GM19455 (cell line): Measurements from ENCODE around the gene ZNF579.

Source experiments
- ATAC-seq: cut with Tn5 transposase; IDR thresholded peaks from one replicate; pipeline ENCODE4 v1.9.1; 2021; ENCODE audit not compliant: unreplicated experiment

ZNF579 gene

GRCh38 chr19:55611983-55612645, 31.5 kb upstream of the ZNF579 start:
- no peak for ATAC-seq

- ATAC-seq, result no peak
Observed at GRCh38 chr19:55611300-55611982, 30.8 kb upstream of the ZNF579 start.

- ATAC-seq, result no peak
Observed at GRCh38 chr19:55609326-55609725, 28.7 kb upstream of the ZNF579 start.

- no peak for ATAC-seq
Observed at GRCh38 chr19:55606817-55607216, 26.2 kb upstream of the ZNF579 start.

- ATAC-seq, result no peak
Observed at GRCh38 chr19:55606471-55606787, 25.8 kb upstream of the ZNF579 start.

GRCh38 chr19:55605637-55606470, 25.2 kb upstream of the ZNF579 start, which contains the start of gene ZNF865:
TSS of gene ZNF865 (plus strand) at chr19:55605647. CDS start at chr19:55613619, 7,972 bp downstream.
- ATAC-seq, result peak; percentile 25

- ATAC-seq, result peak; percentile 59
Observed at GRCh38 chr19:55605207-55605636, 24.6 kb upstream of the ZNF579 start.

GRCh38 chr19:55603581-55604292, 23.1 kb upstream of the ZNF579 start:
- no peak for ATAC-seq

- ATAC-seq, result no peak
Observed at GRCh38 chr19:55603115-55603514, 22.5 kb upstream of the ZNF579 start.

GRCh38 chr19:55602104-55603001, 21.7 kb upstream of the ZNF579 start:
- no peak for ATAC-seq

GRCh38 chr19:55601084-55601483, 20.4 kb upstream of the ZNF579 start:
- ATAC-seq, result no peak

- no peak for ATAC-seq
Observed at GRCh38 chr19:55600662-55601028, 20.0 kb upstream of the ZNF579 start.

- peak; percentile 41 for ATAC-seq
Observed at GRCh38 chr19:55599842-55600661, 19.4 kb upstream of the ZNF579 start, which contains the start of gene ZNF524. TSS of gene ZNF524 (plus strand) at chr19:55600288. CDS start at chr19:55602113, 1,825 bp downstream.

GRCh38 chr19:55599468-55599841, 18.8 kb upstream of the ZNF579 start, which contains the start of gene FIZ1:
TSS of gene FIZ1 (minus strand) at chr19:55599517. CDS start at chr19:55597865, 1,652 bp downstream.
- ATAC-seq, result peak; percentile 45

GRCh38 chr19:55598719-55599467, 18.2 kb upstream of the ZNF579 start:
- peak; percentile 43 for ATAC-seq

- no peak for ATAC-seq
Observed at GRCh38 chr19:55598034-55598433, 17.4 kb upstream of the ZNF579 start.

- no peak for ATAC-seq
Observed at GRCh38 chr19:55597501-55597921, 16.9 kb upstream of the ZNF579 start.

GRCh38 chr19:55596304-55596703, 15.7 kb upstream of the ZNF579 start:
- no peak for ATAC-seq
